HG02943 (cell line): ENCODE measurements around the gene DNPH1.

Experiments
- ATAC-seq: cut with Tn5 transposase; IDR thresholded peaks from one replicate; pipeline ENCODE4 v1.9.1; 2021; ENCODE audit warnings: mild to moderate bottlenecking, low read depth, moderate library complexity; ENCODE audit not compliant: unreplicated experiment

DNPH1 gene

GRCh38 chr6:43228951-43229802, at the start of gene DNPH1:
TSS of gene DNPH1 (minus strand) at chr6:43229481. CDS start at chr6:43229456, 25 bp downstream.
- ATAC-seq = no peak

- ATAC-seq = no peak
Measured at GRCh38 chr6:43278524-43279078, 49.3 kb upstream of the DNPH1 start.

GRCh38 chr6:43277643-43278523, 48.6 kb upstream of the DNPH1 start:
- ATAC-seq = no peak

GRCh38 chr6:43277306-43277642, 48.0 kb upstream of the DNPH1 start:
- no peak for ATAC-seq

- ATAC-seq = no peak
Measured at GRCh38 chr6:43276577-43277305, 47.5 kb upstream of the DNPH1 start.

- no peak for ATAC-seq
Measured at GRCh38 chr6:43275801-43276576, 46.7 kb upstream of the DNPH1 start.

- no peak for ATAC-seq
Measured at GRCh38 chr6:43274916-43275597, 45.8 kb upstream of the DNPH1 start.

- no peak for ATAC-seq
Measured at GRCh38 chr6:43274127-43274915, 45.0 kb upstream of the DNPH1 start.

GRCh38 chr6:43273707-43274106, 44.4 kb upstream of the DNPH1 start:
- ATAC-seq = no peak

GRCh38 chr6:43271944-43272343, 42.7 kb upstream of the DNPH1 start:
- ATAC-seq = no peak

- ATAC-seq = no peak
Measured at GRCh38 chr6:43271103-43271815, 42.0 kb upstream of the DNPH1 start.

- ATAC-seq = no peak
Measured at GRCh38 chr6:43269273-43270007, 40.2 kb upstream of the DNPH1 start.

- no peak for ATAC-seq
Measured at GRCh38 chr6:43268782-43269272, 39.5 kb upstream of the DNPH1 start.

GRCh38 chr6:43268355-43268700, 39.0 kb upstream of the DNPH1 start:
- ATAC-seq = no peak

GRCh38 chr6:43267619-43268354, 38.5 kb upstream of the DNPH1 start:
- no peak for ATAC-seq

GRCh38 chr6:43265564-43265963, 36.3 kb upstream of the DNPH1 start:
- ATAC-seq = no peak
